Measurements from ENCODE around the gene ESYT2.

Gene ESYT2

GRCh38 chr7:158761945-158762344, 67.4 kb downstream of the ESYT2 start:
- POLR2A ChIA-PET = no interaction called here
- DNase-seq = no peak
- WGBS (ENCODE audit: insufficient coverage) = 95% methylated on average over 12 of the region's 12 CpGs
- CTCF ChIA-PET = interaction anchor here (1.0 to 1.8 kb wide), 3 partner anchors 8 to 99 kb away, joined by 3 to 4 read pairs (median 3); no protein-coding TSS in a partner anchor
- Histone ChIP-seq H3K9me3 (ENCODE audit: control extremely low read depth in 1 of 5, control insufficient read depth in 4 of 5, insufficient read depth in 2 of 5, low read depth in 1 of 5, low read length in 4 of 5) (no peaks in the 10 kb centered on the region), H3K36me3 (ENCODE audit: control insufficient read depth in 4 of 4, insufficient read depth in 4 of 4, low read length in 3 of 4) (peaks cover 22 to 85% (median 68%) of the 10 kb centered on the region in 4 experiments), H3K4me3 (ENCODE audit: control insufficient read depth in 1 of 7, extremely low read depth in 1 of 7, insufficient read depth in 4 of 7, low read depth in 2 of 7, low read length in 6 of 7) (no peak overlapping the region), H3K27me3 (replicated peaks in 2 of 5; ENCODE audit: control insufficient read depth in 4 of 5, insufficient read depth in 5 of 5, low read length in 4 of 5) (no peaks in the 10 kb centered on the region), H3K27ac (ENCODE audit: insufficient read depth in 1 of 2, low read depth in 1 of 2, low read length in 2 of 2, poor library complexity in 1 of 2, severe bottlenecking in 2 of 2) (no peak overlapping the region), H3K4me1 (ENCODE audit: control extremely low read depth in 1 of 4, control insufficient read depth in 4 of 4, insufficient read depth in 4 of 4, low read length in 3 of 4) (no peaks in the 10 kb centered on the region)

- Histone ChIP-seq H3K9me3 (ENCODE audit: control extremely low read depth in 1 of 5, control insufficient read depth in 4 of 5, insufficient read depth in 2 of 5, low read depth in 1 of 5, low read length in 4 of 5) (no peaks in the 10 kb centered on the region), H3K4me3 (ENCODE audit: control insufficient read depth in 1 of 7, extremely low read depth in 1 of 7, insufficient read depth in 4 of 7, low read depth in 2 of 7, low read length in 6 of 7) (no peak overlapping the region), H3K27ac (ENCODE audit: insufficient read depth in 1 of 2, low read depth in 1 of 2, low read length in 2 of 2, poor library complexity in 1 of 2, severe bottlenecking in 2 of 2) (no peak overlapping the region), H3K27me3 (replicated peaks in 2 of 5; ENCODE audit: control insufficient read depth in 4 of 5, insufficient read depth in 5 of 5, low read length in 4 of 5) (no peaks in the 10 kb centered on the region), H3K4me1 (ENCODE audit: control extremely low read depth in 1 of 4, control insufficient read depth in 4 of 4, insufficient read depth in 4 of 4, low read length in 3 of 4) (no peaks in the 10 kb centered on the region), H3K36me3 (ENCODE audit: control insufficient read depth in 4 of 4, insufficient read depth in 4 of 4, low read length in 3 of 4) (peaks cover 25 to 83% (median 66%) of the 10 kb centered on the region in 4 experiments)
- WGBS (ENCODE audit: insufficient coverage) = 98% methylated on average over 6 of the region's 8 CpGs
- DNase-seq = no peak
- POLR2A ChIA-PET = no interaction called here
- CTCF ChIA-PET = interaction anchor here (2.4 kb wide), 1 partner anchor 9 kb away, joined by 13 read pairs; no protein-coding TSS in a partner anchor
Measured at GRCh38 chr7:158760936-158761335, 68.4 kb downstream of the ESYT2 start.

- no peaks in the 10 kb centered on the region for H3K9me3 ChIP-seq (ENCODE audit: control extremely low read depth in 1 of 5, control insufficient read depth in 4 of 5, insufficient read depth in 2 of 5, low read depth in 1 of 5, low read length in 4 of 5)
- no peak for DNase-seq
- H3K36me3 ChIP-seq (ENCODE audit: control insufficient read depth in 4 of 4, insufficient read depth in 4 of 4, low read length in 3 of 4) = peaks cover 27 to 84% (median 67%) of the 10 kb centered on the region in 4 experiments
- H3K27ac ChIP-seq (ENCODE audit: insufficient read depth in 1 of 2, low read depth in 1 of 2, low read length in 2 of 2, poor library complexity in 1 of 2, severe bottlenecking in 2 of 2) = no peak overlapping the region
- POLR2A ChIA-PET = no interaction called here
- H3K4me3 ChIP-seq (ENCODE audit: control insufficient read depth in 1 of 7, extremely low read depth in 1 of 7, insufficient read depth in 4 of 7, low read depth in 2 of 7, low read length in 6 of 7) = no peak overlapping the region
- H3K27me3 ChIP-seq (replicated peaks in 2 of 5; ENCODE audit: control insufficient read depth in 4 of 5, insufficient read depth in 5 of 5, low read length in 4 of 5) = no peaks in the 10 kb centered on the region
- CTCF ChIA-PET = interaction anchor here (1.2 to 2.7 kb wide), 4 partner anchors 9 to 64 kb away, joined by 4 to 13 read pairs (median 8); no protein-coding TSS in a partner anchor
- no peaks in the 10 kb centered on the region for H3K4me1 ChIP-seq (ENCODE audit: control extremely low read depth in 1 of 4, control insufficient read depth in 4 of 4, insufficient read depth in 4 of 4, low read length in 3 of 4)
- 100% methylated on average over 1 of the region's 3 CpGs for WGBS (ENCODE audit: insufficient coverage)
Measured at GRCh38 chr7:158760445-158760764, 68.9 kb downstream of the ESYT2 start.

GRCh38 chr7:158759749-158760444, 69.4 kb downstream of the ESYT2 start:
- H3K4me1 ChIP-seq (ENCODE audit: control extremely low read depth in 1 of 4, control insufficient read depth in 4 of 4, insufficient read depth in 4 of 4, low read length in 3 of 4) = no peaks in the 10 kb centered on the region
- DNase-seq = no peak
- no peaks in the 10 kb centered on the region for H3K9me3 ChIP-seq (ENCODE audit: control extremely low read depth in 1 of 5, control insufficient read depth in 4 of 5, insufficient read depth in 2 of 5, low read depth in 1 of 5, low read length in 4 of 5)
- 100% methylated on average over 11 of the region's 14 CpGs for WGBS (ENCODE audit: insufficient coverage)
- no peaks in the 10 kb centered on the region for H3K27me3 ChIP-seq (replicated peaks in 2 of 5; ENCODE audit: control insufficient read depth in 4 of 5, insufficient read depth in 5 of 5, low read length in 4 of 5)
- H3K4me3 ChIP-seq (ENCODE audit: control insufficient read depth in 1 of 7, extremely low read depth in 1 of 7, insufficient read depth in 4 of 7, low read depth in 2 of 7, low read length in 6 of 7) = no peak overlapping the region
- ChIA-PET CTCF (interaction anchor here (1.1 to 2.7 kb wide), 5 partner anchors 9 to 63 kb away, joined by 3 to 13 read pairs (median 6); no protein-coding TSS in a partner anchor), POLR2A (no interaction called here)
- peaks cover 32 to 86% (median 68%) of the 10 kb centered on the region in 4 experiments for H3K36me3 ChIP-seq (ENCODE audit: control insufficient read depth in 4 of 4, insufficient read depth in 4 of 4, low read length in 3 of 4)
- no peak overlapping the region for H3K27ac ChIP-seq (ENCODE audit: insufficient read depth in 1 of 2, low read depth in 1 of 2, low read length in 2 of 2, poor library complexity in 1 of 2, severe bottlenecking in 2 of 2)

- H3K27ac ChIP-seq (ENCODE audit: insufficient read depth in 1 of 2, low read depth in 1 of 2, low read length in 2 of 2, poor library complexity in 1 of 2, severe bottlenecking in 2 of 2) = no peak overlapping the region
- peaks cover 34 to 86% (median 66%) of the 10 kb centered on the region in 4 experiments for H3K36me3 ChIP-seq (ENCODE audit: control insufficient read depth in 4 of 4, insufficient read depth in 4 of 4, low read length in 3 of 4)
- POLR2A ChIA-PET = no interaction called here
- 95% methylated on average over 3 of the region's 4 CpGs for WGBS (ENCODE audit: insufficient coverage)
- no peaks in the 10 kb centered on the region for H3K9me3 ChIP-seq (ENCODE audit: control extremely low read depth in 1 of 5, control insufficient read depth in 4 of 5, insufficient read depth in 2 of 5, low read depth in 1 of 5, low read length in 4 of 5)
- H3K4me3 ChIP-seq (ENCODE audit: control insufficient read depth in 1 of 7, extremely low read depth in 1 of 7, insufficient read depth in 4 of 7, low read depth in 2 of 7, low read length in 6 of 7) = no peak overlapping the region
- DNase-seq = no peak
- H3K4me1 ChIP-seq (ENCODE audit: control extremely low read depth in 1 of 4, control insufficient read depth in 4 of 4, insufficient read depth in 4 of 4, low read length in 3 of 4) = no peaks in the 10 kb centered on the region
- no peaks in the 10 kb centered on the region for H3K27me3 ChIP-seq (replicated peaks in 2 of 5; ENCODE audit: control insufficient read depth in 4 of 5, insufficient read depth in 5 of 5, low read length in 4 of 5)
- CTCF ChIA-PET = interaction anchor here (1.1 to 2.7 kb wide), 4 partner anchors 9 to 63 kb away, joined by 3 to 13 read pairs (median 8); no protein-coding TSS in a partner anchor
Measured at GRCh38 chr7:158759245-158759614, 70.1 kb downstream of the ESYT2 start.

- Histone ChIP-seq H3K9me3 (ENCODE audit: control extremely low read depth in 1 of 5, control insufficient read depth in 4 of 5, insufficient read depth in 2 of 5, low read depth in 1 of 5, low read length in 4 of 5) (no peaks in the 10 kb centered on the region), H3K36me3 (ENCODE audit: control insufficient read depth in 4 of 4, insufficient read depth in 4 of 4, low read length in 3 of 4) (peaks cover 32 to 85% (median 65%) of the 10 kb centered on the region in 4 experiments), H3K4me1 (ENCODE audit: control extremely low read depth in 1 of 4, control insufficient read depth in 4 of 4, insufficient read depth in 4 of 4, low read length in 3 of 4) (no peaks in the 10 kb centered on the region), H3K27ac (ENCODE audit: insufficient read depth in 1 of 2, low read depth in 1 of 2, low read length in 2 of 2, poor library complexity in 1 of 2, severe bottlenecking in 2 of 2) (no peak overlapping the region), H3K27me3 (replicated peaks in 2 of 5; ENCODE audit: control insufficient read depth in 4 of 5, insufficient read depth in 5 of 5, low read length in 4 of 5) (no peaks in the 10 kb centered on the region), H3K4me3 (ENCODE audit: control insufficient read depth in 1 of 7, extremely low read depth in 1 of 7, insufficient read depth in 4 of 7, low read depth in 2 of 7, low read length in 6 of 7) (no peak overlapping the region)
- no peak for DNase-seq
- WGBS (ENCODE audit: insufficient coverage) = 97% methylated on average over 11 of the region's 16 CpGs
- CTCF ChIA-PET = interaction anchor here (2.4 to 2.7 kb wide), 2 partner anchors 11 to 18 kb away, joined by 10 to 13 read pairs; no protein-coding TSS in a partner anchor
- POLR2A ChIA-PET = no interaction called here
Measured at GRCh38 chr7:158758586-158759244, 70.6 kb downstream of the ESYT2 start.

GRCh38 chr7:158757404-158757989, 71.8 kb downstream of the ESYT2 start:
- Histone ChIP-seq H3K27me3 (replicated peaks in 2 of 5; ENCODE audit: control insufficient read depth in 4 of 5, insufficient read depth in 5 of 5, low read length in 4 of 5) (no peaks in the 10 kb centered on the region), H3K4me3 (ENCODE audit: control insufficient read depth in 1 of 7, extremely low read depth in 1 of 7, insufficient read depth in 4 of 7, low read depth in 2 of 7, low read length in 6 of 7) (no peak overlapping the region), H3K36me3 (ENCODE audit: control insufficient read depth in 4 of 4, insufficient read depth in 4 of 4, low read length in 3 of 4) (peaks cover 31 to 85% (median 69%) of the 10 kb centered on the region in 4 experiments), H3K27ac (ENCODE audit: insufficient read depth in 1 of 2, low read depth in 1 of 2, low read length in 2 of 2, poor library complexity in 1 of 2, severe bottlenecking in 2 of 2) (no peak overlapping the region), H3K4me1 (ENCODE audit: control extremely low read depth in 1 of 4, control insufficient read depth in 4 of 4, insufficient read depth in 4 of 4, low read length in 3 of 4) (no peaks in the 10 kb centered on the region), H3K9me3 (ENCODE audit: control extremely low read depth in 1 of 5, control insufficient read depth in 4 of 5, insufficient read depth in 2 of 5, low read depth in 1 of 5, low read length in 4 of 5) (no peaks in the 10 kb centered on the region)
- ChIA-PET CTCF (interaction anchor here (2.7 kb wide), 1 partner anchor 17 kb away, joined by 10 read pairs; no protein-coding TSS in a partner anchor), POLR2A (no interaction called here)
- 95% methylated on average over 16 of the region's 16 CpGs for WGBS (ENCODE audit: insufficient coverage)
- DNase-seq = no peak
